ENCODE data around the gene EMSY.
"Not testable (repeated sequence)": the region's sequence is repeated elsewhere in the genome, so short reads cannot be mapped to it uniquely, and the experiment has no call there.

The EMSY gene

DNA sequence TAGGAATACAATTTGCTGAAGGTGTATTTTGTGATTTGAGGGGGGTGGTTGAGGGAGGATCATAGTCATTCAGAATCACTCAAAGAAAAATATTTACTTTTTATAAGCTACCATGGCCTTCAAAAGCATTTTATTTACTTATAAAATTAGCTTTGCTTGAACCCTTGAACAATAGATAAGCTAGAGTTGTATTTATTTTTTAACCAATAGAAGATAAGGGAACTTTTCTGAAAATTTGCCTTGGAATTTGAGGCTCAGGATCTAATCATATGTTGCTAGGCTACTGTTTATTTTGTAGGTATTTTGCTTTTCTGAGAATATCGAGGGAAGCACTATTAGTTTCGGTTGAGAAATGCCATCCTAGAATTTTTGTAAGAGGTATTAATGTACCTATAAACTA lies 82.1 kb downstream of the EMSY start:
- DNase-seq = no peak

DNA sequence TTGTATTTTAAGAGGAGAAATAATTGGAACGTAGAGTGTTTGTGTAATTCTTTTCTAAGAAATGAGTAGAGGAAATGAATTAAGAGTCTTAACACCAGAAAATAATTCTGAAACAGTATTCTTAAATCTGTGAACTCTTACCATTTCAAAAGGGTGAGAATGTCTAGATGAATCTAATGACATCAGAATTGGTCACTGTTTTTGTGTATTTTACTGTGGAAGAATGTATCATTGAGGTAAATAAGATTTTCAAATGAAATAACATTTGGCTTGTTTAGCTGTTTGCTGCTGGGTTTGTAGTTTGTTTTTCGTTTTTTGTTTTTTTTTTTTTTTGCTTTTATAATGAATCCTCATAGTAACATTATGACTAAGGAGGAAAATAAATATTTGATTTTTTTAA lies 97.6 kb downstream of the EMSY start:
- no peak for DNase-seq

DNA sequence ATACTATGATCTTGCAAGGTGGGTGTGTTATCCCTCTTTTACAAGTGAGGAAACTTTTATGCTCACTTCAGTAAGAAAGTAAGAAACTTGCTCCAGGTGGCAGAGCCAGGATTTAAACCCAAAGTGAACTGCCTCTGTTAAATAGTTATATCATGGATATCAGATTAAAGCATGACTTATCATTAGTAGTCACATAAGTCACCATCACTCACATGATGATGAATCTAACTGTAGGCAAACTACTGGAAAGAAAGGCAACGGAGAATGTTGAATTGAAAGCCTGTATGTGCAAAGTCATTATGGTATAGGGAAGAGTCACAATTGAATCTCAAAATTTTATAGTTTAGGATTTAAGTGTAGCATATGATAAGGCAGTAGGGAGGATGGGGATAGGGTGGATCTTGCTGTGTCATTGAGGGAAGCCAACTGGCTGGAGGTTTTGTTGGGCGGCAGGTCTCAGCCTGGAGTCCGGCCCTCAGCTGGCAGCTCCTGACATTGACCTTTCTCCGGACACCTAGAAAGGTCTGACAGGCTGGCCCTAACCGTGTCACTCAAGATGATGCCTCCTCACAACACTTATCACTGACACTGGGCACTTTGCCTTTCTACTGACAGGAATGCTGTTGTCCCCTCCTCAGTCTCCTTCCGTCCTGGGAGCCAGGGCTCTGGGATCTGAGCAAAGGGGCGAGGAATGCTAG lies 98.3 kb downstream of the EMSY start:
- no peak for DNase-seq

DNA sequence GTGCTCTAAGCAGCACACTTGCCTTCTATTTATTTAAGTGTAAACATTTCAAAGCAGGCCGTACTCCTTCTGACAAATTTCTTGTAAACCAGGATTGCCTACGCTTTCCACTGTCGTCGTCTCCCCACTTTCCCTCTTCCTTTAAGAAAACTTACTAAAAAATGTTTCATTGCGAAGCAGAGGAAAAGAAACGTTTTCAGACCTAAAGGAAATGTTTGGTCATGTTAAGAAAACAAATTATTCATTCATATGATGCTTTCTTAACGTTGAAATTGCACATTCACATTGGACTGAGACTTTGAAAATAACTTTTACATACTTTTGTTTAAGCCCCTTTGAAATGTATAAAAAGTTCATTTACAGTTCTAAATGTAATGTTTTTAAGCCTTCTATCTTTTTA lies 106.0 kb downstream of the EMSY start:
- no peak for DNase-seq

DNA sequence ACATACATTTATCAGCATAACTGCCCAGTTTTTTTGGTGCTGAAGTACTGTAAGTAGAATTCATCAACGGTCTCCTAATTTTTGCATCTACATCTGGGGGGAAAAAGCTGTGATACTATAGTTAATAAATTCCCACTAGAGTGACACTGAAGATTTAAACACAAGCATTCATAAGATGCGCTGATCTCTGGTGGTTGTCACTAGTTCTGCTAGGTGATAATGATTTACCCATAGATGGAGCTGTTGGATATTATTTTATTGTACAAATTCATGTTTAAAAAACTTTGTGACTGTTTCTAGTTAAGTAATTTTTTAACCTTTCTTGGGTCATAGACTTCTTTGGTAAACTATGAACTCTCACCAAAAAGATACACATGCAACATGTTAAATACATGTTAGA lies 106.6 kb downstream of the EMSY start:
- DNase-seq = no peak

DNA sequence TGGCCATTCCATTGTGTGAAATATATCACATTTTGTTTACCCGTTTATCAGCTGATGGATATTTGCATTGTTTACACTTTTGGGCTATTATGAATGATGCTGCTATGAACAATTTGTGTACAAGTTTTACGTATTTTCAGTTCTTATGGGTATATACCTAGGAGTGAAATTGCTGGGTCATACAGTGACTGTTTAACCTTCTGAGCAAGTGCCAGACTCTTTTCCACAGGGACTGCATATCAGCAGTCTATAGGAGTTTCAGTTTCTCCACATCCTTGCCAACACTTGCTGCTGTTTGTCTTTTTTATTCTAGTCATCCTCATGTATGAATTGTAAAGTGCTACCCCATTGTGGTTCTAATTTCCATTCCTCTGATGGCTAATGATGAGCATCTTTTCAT lies 108.2 kb downstream of the EMSY start:
- DNase-seq = no peak

DNA sequence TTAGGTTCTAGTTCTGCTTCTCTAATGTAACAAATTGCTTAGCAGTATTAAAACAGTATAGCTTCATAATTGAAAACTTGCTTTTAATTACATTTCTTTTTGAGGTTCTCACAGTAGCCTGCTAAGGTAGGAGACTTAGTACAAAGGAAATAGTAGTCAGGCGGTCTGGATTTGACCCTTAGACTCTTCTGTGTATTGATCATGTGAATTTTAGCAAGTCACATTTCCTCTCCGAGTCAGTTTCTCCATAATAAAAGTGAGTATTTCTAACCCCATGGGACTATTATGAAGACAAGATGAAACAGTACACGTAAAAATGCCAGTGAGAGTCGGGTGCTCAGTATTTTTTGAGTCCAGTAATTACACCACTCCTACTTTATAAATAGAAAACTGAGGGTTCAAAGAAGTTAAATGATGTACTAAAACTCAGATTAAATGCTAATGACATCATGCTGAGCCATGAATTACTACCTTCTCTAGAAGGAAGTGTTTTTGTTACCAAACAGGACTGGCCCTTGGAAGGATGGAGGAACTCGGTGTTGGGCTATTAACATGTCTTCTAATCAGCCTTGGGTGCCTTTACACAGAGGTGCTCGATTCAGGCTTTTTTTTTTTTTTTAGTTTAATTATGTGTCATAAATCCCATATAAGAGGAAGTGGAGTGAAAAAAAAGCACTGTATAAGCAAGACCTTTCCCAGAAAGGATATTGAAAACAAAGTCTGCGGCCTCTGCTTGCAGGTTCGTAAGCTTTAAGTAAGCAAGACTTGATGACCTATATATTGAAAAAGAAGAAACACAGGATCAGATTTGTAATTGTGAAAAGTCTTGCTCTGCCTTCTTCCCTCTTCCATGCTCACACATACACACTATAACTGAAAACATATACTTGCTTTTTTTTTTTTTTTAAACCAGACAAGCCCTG lies 109.0 kb downstream of the EMSY start:
- DNase-seq = no peak

DNA sequence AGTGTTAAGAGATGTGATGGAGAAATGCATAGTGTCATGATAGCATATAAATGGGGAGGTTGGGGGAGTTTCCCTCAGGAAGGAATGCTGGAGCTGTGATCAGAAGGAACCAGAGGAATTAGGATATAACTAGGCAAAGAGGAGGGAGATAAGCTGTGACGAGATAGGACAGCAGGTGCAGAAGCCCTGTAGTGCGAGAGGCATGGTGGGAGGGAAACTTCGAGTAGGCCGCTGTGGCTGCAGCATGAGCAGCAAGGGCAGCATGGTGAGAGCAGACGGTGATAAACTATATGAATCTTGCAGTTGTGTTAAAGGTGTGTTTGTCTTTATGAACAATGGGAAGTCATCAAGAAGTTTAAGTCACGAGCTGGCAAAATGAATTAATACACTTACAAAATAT lies 109.9 kb downstream of the EMSY start:
- no peak for DNase-seq

DNA sequence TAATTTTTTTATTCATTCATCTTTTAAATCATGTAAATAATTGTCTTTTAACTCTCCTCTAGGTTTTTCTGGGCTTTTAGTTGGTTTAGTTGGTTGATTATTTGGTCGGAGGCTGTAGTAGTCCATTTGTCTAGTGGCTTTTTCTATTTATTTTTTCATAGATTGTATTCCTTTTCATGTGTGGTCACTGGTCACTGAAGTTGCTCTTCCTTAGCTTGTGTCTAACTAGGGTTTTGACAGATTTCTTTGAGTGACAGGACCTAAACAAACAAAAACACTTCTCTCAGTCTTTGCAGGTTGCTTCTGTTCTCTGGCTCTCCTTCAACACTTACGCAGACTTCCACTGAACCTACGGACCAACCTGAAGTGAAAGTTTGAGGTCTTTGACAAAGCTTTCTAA lies 112.6 kb downstream of the EMSY start:
- no peak for DNase-seq

DNA sequence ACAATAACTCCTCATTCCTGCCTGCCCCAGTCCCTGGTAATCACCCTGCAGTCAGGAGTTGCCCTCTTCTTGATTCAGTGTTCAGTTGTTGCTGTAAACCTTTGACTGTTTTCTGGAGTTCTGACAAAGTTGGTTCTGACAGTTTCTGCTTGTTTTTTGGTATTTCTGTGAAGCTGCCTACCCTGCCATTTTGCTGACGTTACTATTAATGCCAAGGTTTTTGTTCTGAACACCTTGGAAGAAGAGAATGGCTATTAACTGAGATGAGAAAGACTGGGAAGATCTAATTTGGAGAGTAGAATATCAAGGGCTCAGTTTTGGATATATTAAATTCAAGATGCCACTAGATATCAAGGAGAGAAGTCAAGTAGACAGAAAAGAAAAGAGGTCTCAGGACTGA lies 113.7 kb downstream of the EMSY start:
- DNase-seq = no peak

DNA sequence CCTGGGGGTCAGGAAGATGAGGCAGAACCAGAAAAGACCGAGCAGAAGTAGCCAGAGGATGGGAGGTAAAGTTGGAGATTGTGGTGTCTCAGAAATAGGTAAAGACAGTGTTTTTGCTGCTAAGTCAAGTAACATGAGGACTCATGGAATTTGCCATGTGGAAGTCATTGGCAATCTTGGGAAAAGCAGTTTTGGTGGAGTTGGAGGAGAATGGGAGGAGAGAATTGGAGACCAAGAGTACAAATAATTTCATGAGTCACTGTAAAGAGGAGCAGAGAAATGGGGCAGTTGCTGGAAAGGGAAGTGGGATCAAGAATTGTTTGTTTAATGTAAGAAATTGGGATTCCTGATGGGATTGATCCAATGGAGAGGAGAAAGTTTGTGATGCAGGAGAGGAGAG lies 114.1 kb downstream of the EMSY start:
- DNase-seq = no peak

DNA sequence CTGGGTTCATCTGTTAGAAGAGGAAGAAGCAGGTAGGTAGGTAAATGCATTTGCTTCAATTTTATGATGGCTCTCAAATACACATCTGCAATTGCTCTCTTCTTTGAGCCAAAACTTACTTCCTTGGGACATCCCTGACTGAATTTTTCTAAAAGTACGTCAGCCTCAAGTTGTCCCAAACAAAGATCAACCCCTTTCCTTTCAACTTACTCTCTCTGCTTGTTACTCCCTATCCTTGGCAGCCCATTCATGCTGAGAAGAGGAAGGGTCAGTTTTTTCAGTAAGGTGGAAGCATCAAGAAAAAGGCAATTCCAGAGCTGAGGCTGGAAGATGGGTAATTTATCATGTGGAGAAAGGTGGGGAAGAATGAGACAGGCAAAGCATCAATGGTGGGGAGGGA lies 114.5 kb downstream of the EMSY start:
- no peak for DNase-seq

DNA sequence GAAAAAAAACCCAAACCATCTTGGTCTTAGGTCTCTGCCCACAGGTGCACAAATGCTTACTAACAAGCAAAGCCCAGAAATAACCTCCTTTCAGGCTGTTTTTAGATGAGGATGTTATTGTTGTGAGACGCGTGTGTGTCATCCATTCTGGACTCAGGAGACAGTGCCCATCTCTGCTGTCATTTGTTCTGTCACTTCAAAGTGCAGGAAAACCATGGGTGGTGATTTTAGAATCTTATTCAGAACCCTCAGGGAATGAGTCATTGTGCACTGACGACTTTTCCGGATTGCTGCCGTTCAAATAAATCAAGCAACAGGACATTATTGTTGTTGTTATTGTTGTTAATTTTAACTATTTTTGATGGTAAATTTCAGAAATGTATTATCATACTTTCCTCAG lies 115.4 kb downstream of the EMSY start:
- no peak for DNase-seq

DNA sequence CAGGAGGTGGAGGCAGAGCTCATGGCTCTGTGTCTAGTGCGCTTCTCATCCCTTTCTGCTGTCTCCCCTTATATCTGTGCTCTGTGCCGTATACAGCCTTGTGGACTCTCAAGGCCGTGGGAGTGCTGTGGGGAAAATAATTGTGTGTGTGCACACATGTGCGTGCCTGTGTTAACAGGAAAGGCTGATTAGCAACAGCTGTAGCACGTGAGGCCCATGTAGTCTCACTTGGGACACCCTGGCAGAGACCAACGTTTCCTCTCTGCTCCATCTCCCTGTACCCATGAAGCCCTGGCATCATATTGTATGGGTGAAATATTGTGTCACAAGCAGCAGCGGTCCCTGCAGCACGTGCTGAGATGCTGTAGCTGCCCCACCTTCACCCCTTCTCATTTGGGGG lies 116.4 kb downstream of the EMSY start:
- no peak for DNase-seq

DNA sequence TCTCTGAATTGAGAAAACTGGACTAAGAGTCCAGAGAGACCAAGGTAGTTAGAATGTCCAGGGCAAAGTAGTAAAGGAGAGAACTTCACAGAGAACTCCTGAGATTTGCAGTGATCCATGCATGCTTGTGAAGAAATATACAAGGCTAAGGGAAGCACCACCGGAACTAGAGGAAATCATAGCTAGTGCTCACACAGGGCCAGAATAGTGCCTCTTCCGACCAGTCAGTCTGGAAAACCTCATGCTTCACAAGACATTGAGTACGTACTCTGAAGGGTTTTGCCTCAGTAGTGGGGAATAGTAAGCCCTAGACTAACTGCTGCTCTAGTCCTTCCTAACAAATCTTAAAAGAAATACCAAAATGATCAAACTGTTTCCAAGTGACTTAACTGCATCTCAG lies 117.7 kb downstream of the EMSY start:
- no peak for DNase-seq

DNA sequence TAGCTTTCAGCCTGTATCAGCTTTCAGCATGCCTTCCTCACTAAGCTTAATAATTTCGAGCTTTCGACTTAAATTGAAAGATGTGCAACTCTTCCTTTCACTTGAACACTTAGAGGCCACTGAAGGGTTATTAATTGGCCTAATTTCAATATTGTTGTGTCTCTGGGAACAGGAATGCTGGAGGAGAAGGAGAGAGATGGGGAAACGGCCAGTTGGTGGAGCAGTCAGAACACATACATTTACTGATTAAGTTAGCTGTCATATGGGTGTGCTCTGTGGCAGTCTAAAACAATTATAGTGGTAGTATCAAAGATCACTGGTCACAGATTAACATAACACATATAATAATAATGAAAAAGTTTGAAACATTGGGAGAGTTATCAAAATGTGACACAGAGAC lies 119.5 kb downstream of the EMSY start:
- DNase-seq = no peak

DNA sequence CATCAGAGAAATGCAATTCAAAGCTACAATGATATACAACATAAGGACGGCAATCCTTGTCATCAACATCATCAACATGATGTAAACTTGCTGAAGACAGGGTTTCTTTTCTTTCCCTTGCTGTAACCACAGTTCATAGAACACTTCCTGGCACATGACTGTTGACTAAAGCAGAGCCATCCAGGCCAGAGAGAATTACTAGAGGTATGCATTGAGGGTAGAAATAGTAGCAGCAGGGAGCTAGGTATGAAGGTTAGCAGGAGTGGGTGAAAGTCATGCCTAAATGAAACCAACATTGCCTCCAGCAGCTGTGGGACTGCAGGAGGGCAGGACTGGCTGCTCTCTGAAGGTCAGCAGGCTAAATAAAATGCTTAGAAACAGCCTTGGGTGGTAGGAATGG lies 122.0 kb downstream of the EMSY start:
- no peak for DNase-seq

DNA sequence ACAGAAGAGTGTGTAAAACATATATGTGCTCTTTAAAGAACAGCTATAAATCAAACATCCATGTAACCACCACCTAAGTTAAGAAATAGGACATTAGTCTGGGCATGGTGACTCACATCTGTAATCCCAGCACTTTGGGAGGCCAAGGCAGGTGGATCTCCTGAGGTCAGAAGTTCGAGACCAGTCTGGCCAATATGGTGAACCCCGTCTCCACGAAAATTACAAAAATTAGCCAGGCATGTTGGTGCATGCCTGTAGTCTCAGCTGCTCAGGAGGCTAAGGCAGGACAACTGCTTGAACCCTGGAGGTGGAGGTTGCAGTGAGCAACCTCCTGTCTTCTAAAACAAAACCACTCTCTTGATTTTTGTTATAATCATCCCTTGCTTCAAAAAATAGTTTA lies 122.4 kb downstream of the EMSY start:
- DNase-seq = no peak

DNA sequence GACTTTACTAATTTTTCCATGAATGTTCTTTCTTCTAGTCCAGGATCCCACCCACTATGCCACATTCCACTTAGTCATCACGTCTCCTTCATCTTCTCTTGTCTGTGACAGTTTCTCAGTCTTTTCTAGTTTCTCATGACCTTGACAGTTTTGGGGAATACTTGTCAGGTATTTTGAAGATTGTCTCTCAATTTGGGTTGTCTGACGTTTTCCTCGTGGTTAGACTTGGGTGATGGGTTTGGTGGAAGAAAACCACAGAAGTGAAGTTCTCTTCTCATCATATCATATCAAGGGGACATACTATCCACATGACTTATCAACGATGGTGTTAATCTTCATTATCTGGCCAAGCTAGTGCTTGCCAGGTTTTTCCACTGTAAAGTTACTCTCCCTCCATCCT lies 123.3 kb downstream of the EMSY start:
- no peak for DNase-seq

DNA sequence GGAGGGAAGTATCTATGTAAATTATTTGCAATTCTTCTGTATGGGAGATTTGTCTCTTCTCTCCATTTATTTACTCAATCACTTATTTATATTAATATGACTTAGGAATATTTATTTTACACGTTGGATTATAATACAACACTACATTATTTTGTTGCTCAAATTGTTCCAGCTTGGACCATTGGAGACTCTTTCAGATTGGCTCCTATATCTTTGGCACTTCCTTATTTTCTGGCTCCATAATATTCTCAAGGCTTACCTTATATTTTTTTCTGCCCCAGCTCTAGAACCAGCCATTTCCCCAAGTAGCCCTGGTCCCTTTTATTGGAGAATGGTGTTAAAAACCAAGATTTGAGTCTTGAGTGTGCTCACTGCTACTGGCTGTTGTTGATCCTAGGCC lies 123.8 kb downstream of the EMSY start:
- DNase-seq = no peak

DNA sequence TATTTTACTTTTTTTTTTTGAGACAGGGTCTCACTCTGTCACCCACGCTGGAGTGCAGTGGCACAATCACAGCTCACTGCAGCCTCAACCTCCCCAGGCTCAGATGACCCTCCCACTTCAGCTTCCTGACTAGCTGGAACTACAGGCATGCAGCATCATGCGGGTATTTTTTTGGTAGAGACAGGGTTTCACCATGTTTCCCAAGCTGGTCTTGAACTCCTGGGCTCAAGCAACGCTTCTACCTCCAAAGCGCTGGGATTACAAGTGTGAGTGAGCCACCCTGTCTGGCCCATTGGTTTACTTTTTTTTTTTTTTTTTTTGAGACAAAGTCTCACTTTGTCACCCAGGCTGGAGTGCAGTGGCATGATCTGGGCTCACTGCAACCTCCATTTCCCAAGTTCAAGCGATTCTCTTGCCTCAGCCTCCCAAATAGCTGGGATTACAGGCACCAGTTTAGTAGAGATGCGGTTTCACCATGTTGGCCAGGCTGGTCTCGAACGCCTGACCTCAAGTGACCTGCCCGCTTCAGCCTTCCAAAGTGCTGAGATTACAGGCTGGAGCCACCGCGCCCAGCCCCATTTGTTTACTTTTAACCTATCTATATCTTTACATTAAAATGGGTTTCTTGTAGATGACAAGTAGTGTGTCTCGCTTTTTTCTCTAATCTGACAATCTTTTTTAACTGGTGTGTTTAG lies 127.5 kb downstream of the EMSY start:
- DNase-seq = not testable (repeated sequence)

DNA sequence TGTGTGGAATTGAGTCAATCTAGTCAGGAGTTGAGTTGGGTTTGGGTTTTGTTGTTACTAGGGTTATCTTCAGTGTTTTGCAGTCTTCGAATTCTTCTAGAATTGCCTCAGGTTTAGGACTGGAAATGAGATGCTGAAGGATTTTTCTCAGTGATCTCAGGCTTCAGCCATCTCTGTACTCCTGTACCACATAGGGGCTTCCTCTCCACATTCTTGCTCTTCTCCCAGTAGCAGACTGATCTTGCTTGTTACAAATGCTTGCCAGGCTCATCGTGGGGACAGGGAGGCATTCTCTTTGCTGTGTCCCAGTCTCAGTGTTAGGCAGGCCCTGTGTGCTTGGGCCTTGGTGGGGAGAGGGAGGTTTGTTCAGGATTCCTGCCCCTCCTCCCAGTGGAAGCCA lies 129.6 kb downstream of the EMSY start:
- no peak for DNase-seq

DNA sequence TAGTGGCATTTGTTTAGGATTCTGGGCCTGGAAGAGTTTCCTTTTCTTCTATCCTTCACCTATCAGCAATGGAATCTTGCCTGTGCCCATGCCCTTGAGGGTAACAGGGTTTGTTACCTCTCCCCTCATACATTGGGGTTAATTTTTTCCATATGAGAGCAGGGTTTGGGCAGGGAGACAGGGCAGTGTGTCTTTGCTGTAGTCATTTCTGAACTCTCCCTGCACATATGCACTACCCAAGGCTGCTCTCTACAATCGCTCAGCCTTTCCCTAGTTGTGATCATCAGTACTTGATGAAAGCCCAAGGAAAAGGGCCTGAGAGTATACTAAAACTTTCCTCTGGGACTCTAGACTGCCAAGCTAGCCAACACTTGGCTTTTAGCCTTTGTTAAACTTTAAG lies 130.1 kb downstream of the EMSY start:
- no peak for DNase-seq

All from CD4-positive, alpha-beta T cell treated with Interferon gamma for 1 hour (primary cell).